Uterus (tissue), 2 donors: ENCODE data around the gene CACNA1C.

Experiments
- CTCF ChIP-seq, 4 experiments: fragments of 200-600 bp in 2 of 4; fragments of 450-650 bp in 2 of 4; sonication (generic) in 2 of 4; IDR thresholded peaks; one replicate each; pipeline ENCODE4 v1.5.1; 2016 to 2019; ENCODE audit warnings: antibody characterized with exemption in 4 of 4, mild to moderate bottlenecking in 2 of 4, moderate library complexity in 1 of 4
- POLR2A ChIP-seq, 2 donors: fragments of 450-650 bp; IDR thresholded peaks; one replicate each; pipeline ENCODE4 v1.6.1; 2016; ENCODE audit warnings: antibody characterized with exemption in 2 of 2, mild to moderate bottlenecking in 1 of 2, moderate library complexity in 1 of 2

DNA sequence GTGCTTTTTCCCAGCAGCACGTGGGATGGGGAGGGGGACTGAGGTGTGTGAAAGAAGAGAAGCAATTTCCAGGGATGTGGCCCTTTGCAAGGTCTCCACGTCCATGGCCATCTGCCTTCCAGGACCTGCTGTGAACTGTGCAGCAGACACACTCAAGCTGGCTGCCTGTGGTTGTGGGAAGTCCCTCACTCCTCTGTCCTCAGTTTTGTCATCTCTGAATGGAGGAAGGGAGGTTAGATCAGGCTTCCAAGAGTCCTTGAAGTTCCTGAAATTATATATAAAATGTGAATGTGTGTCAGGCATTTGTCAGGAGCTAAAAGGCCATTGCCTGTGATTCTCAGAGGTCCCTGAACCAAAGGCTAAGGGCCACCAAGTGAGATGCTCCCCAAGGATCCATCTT, 328.2 kb downstream of the CACNA1C start:
- TF ChIP-seq CTCF (IDR thresholded peaks at IDR 0.05): no peak
- no peak for TF ChIP-seq POLR2A (IDR thresholded peaks at IDR 0.05)
